HG02623 (cell line): ENCODE measurements around the gene B3GNT5.
"Not testable (repeated sequence)": the region's sequence is repeated elsewhere in the genome, so short reads cannot be mapped to it uniquely, and the experiment has no call there.

ENCODE experiments used
- ATAC-seq: cut with Tn5 transposase; IDR thresholded peaks from one replicate; pipeline ENCODE4 v1.9.1; 2021; ENCODE audit warnings: moderate library complexity; ENCODE audit not compliant: unreplicated experiment

Gene B3GNT5

DNA sequence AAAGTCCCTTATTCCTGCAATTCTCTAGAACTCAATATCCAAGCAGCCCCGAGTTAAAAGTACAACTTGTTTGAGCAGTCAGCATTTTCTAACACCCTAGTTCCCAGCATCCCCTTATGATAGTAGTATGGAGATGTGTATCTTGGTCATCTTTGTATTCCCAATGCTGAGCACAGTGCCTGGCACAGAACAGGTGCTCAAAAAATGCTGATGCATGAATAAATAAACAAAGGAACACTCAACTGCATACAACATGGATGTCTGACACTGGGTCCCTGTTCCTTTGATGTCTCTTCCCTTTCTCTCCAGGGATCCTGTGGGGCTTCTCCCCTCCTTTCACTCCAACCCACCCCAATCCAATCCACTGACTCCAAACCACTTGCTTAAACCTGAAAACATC is 23.9 kb upstream of the B3GNT5 start:
- no peak for ATAC-seq

DNA sequence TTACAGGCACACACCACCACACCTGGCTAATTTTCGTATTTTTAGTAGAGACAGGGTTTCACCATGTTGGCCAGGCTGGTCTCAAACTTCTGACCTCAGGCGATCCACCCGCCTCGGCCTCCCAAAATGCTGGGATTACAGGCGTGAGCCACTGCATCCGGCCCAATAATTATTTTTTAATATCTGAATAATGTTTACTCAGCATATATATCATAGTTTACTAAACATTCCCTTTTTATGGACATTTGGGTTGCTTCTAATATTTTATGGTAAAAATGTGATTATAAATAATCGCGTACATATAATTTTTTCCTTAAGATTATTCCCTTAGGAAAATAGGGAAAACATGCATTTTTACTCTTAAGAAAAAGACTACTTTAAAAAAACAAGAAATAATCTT is 22.8 kb upstream of the B3GNT5 start:
- not testable (repeated sequence) for ATAC-seq

DNA sequence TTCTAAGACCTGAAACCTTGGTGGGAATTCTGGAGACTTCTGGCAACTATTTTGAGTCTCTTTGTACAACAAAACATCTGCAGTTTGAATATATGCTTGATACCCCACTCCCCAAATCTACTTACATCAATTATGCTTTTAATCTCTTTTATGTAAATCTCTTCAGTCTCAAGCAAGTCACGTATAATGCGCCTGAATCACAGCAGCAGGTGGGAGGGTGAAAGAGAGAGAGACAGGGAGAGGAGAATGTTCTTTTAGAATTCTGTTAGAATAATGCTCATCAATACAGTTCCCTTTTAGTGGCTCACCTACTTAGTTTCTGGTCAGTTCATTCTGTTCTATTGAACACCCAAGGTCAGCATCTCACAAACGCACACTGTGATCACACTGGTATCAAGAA is 22.2 kb upstream of the B3GNT5 start:
- no peak for ATAC-seq

DNA sequence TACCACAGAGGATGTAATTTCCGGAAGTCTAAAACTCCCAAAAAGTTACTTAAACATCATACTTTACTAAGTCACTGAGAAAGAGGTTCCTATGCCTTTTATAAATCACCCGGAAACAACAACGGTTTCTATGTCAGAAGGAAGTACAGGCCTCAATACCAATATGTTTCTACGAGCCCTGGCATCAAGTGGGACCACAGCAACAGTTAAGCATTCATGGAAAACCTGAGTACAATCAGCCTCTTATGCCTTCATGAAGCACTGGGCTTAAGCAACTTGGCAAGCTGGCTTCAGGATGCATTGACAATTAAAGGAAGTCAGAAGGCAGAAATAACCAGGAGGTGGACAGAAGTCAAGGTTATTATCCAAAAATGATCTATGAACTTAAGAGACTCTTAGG is 19.1 kb upstream of the B3GNT5 start:
- ATAC-seq = no peak

DNA sequence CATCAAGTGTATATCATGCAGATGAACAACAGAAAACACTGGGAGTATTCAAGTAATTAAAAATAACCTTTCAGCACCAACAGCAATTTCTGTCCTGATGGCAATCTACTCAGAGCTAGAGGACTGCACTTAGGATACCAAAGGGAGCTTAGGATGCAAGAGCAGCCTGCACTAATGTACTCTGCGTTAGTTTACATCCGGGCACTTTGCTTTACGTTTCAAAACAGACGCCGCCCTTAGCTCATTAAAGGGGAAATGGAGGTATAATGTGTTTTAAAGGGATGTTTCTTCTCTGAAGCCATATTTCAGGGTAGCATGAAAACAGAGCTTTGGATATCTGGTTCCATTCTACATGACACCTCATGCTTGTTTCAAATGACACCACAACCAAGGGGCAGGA is 14.0 kb upstream of the B3GNT5 start:
- no peak for ATAC-seq

DNA sequence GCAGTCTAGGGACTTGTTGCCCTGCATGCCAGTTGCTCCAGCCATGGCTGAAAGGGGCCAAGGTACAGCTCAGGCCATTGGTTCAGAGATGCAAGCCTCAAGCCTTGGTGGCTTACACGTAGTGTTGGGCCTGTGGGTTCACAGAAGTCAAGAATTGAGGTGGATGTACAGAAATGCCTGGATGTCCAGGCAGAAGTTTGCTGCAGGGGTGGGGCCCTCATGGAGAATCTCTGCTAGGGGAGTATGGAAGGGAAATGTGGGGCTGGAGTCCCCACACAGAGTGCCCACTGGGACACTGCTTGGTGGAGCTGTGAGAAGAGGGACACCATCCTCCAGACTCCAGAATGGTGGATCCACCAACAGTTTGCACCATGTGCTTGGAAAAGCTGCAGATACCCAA is 10.6 kb upstream of the B3GNT5 start:
- no peak for ATAC-seq

DNA sequence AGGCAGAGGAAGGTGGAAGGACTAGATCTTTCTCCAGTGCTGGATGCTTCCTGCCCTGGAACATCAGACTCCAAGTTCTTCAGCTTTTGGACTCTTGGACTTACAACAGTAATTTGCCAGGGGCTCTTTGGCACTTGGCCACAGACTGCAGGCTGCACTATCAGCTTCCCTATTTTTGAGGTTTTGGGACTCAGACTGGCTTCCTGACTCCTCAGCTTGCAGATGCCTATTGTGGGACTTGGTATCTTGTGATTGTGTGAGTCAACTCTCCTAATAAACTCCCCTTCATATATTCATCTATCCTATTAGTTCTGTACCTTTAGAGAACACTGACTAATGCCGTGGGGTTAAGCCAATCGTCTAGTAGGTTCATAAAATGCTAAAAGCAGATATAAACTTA is 8.8 kb upstream of the B3GNT5 start:
- ATAC-seq = no peak

DNA sequence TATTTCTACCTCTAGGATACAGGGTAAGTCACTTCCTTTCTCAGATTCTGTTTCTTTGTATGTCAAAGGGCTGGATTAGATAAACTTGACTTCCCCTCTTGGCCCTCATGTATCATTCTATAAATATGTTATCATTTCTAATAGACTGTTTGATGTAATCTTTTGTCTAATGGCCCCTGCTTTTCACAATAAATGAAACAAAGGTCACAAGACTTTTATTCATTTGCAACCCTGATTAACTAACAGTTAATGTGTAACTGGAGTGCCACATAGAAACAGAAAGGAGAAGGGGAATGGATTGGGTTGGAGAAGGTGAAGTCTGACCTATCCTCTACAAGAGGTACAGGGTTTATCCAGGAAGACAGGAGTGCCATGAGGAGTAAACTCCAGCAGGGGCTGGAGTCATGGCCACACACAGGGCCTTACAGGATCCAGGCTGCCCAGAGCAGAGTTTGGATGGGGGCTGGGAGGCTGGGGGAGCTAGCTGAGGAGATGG is 8.0 kb upstream of the B3GNT5 start:
- no peak for ATAC-seq

DNA sequence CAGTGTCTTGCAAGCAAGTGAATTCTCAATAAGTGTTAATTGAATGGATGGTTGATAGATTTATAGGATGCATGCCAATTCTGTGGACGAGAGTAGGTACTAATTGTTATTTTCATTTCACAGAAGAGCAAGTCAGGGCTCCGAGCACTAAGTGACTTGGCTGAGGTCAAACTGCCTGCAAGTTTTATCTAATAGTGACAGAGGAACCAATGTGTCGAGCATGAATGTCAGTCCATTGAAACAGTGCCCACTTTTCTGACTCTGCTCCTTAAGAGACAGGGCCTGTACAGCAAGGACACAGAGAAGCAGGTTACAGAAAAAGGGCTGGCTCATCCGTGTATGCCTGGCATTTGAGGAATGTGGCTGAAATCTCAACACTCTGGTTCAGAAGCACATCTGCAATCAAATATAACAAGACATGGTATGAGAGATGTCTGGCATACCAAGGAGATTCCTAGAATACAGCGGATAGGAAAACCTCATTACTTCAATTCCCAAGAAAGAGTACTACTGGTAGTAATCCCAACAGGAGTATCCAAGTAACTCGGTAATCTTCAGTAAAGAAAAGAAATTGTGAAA is 6.0 kb upstream of the B3GNT5 start:
- no peak for ATAC-seq

DNA sequence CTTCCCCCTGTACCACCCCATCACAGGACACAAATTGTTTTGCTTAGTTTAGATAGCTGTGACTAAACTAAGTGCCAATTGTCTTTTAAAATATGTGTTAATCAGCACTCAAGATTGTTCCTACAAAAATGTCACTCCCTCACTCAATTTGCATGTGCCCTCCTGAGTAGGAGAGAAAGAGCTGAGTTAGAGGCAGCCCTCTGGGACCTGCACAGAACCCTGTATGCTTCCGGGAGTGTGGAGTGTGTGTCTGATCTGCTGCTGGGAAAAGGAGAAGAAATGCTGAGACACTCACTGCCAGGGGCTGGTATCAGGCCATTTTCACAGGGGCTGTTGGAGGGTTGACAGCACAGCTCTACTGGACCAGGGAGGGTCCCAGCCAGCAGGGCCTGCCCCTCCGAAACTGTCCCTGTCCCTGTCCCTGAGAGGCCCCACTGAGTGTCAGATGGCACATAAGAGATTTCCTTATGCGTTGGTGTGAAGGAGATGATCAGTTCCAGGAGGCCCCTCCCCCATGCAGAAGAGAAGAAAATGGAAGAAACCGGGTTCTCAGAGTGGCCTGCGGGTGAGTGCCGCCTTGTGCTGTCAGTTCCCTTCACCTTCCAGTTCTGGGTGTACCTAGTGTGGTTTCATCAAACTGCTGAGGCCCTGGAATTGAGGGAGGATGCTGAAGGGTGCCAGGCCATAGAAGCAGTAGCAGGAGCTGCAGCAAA is 3.9 kb upstream of the B3GNT5 start:
- ATAC-seq = no peak

DNA sequence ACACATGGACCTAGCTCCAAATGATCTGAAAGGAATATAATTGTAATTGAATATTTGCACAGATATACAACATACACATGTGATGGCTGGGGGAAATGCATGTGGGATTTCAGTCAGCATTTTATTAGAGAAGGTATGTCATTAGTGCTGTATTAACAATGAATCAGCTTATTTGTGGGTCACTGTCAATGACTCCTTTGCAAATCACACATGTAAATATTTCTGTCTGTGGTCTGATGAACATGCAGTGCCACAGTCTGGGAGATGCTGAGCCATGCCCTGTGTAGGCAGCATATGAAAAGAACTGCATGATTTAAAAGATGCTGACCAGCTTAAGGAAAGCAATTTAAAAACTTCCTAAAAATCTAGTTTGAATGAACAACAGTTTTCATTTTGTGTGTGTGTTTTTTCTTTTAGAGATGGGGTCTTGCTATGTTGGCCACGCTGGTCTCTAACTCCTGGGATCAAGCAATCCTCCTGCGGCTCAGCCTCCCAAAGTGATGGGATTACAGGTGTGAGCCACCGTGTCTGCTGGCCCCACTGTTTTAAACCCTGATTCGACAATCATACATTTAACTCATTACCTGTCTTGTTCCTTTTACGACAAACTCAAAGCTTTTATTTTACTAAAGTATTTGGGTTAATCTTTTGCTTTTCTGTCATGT is 803 bp upstream of the B3GNT5 start:
- ATAC-seq = no peak

DNA sequence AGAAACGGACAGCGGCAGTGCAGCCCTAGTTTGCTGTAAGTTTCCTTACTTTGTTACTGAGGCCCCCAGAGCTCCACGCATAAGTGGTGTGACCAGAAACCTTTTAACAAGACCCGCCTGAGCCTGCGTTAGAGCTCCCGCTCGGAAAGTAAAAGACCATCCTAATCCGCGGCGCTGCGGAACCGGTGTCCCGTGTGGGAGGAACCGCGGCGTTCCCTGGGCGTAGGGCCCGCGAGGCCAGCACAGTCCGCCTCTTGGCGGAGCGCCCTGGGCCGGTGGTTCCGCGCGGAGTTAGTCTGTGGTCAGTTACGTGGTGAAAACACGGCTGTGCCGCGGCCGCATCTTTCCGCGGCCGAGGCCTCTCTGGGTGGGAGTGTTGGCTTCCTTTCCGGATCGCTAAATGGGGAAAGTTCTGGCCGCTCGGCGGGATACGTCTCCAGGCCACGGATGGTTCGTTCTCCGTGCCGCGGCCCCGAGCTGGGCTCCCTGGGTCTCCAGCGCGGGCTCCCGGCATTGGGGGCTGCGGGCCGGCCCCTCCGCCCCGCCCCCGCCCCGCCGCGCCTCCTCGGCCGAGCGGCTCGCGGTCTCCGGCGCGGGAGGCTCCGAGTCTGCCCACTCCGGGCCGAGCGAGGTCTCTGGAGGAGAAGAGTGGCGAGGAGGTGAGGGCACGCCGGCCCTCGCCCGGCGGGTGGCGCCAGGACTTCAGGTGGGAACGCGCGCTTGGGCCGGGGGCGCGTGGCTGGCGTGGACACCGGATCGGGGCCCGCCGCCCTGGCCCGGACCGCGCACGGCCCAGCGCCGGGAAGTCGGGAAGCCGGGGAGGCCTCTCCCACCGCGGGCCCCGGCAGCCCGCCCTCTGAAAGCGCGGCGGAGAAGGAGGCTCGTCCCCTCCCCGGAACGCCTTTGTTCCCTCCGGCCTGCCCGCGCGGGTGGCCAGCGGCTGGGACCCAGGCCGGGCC is 754 bp downstream of the B3GNT5 start:
- ATAC-seq = no peak

DNA sequence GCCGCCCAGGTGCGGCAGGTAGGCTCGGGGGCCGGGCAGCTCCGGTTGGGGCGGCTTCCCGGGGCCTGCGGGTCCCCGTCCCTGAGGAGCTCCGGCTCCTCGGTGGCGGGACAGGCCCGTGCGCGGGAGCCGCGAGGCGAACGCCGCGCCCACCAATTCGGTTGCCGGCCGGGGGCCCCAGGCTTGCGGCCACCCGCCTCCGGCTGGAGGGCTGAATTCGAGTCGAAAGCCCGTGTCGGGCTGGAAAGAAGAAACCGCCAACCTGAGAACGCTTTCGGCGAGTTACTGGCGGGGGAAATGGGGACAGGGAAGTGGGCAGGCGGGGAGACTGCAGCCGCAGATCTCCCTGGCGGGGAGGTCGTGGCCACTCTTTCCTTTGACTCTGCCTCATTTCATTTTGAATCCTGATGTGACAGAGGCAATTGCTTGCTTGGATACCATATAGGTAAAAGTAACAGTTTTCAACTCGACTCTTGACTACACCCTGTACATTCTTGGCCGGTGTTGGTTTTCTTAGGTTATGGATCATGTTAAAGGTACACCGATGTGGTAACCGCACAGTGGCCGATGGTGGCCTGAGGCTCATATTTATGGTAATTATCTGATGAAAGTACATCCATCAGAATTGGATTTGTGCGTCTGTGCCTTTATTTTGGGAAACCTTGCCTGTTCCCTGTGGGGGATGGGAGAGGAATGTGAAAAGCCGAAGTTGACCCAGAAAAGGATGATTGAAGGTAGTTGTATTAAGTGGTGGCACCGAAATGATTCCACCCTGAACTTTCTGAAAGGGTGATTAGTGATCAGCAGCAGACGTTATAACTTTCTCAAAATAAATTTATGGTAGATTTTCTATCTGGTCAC is 1.7 kb downstream of the B3GNT5 start:
- ATAC-seq = no peak

DNA sequence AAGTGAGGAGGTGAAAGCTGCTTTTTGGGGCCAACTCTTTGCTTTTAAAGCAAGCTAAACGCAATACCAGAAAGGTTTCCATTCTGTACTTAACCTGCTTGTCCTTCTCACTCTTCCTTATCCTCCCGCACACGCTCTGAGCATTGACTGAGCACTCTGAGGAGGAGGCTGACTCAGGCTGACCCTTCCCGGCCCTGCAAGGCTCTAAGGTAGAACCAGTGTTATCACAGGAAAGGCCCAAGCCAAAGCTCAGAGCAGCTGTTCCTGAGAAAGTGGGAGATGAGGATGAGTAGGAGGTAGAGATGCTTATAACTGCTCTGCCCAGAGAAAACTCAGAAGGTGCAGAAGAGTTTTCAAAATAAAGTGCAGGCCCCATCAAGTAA is 2.3 kb downstream of the B3GNT5 start:
- ATAC-seq = no peak

DNA sequence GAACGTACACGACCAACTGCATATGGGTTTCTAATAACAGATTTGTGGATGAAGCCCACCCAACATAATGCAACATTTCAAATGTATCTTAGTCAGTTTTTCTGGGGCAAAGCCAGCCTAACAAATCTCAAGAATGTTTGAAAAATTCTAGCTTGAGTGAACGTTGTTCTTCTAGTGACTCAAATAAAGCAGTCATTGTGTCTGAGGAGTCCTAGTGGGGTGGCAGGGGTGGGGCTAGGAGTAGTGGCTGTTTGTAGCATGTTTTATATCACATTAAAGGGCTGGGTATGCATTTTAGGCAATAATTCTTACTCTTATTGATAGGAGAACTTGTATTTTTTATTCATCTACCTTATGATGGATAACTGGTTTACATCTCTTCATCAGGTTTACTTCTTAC is 6.0 kb downstream of the B3GNT5 start:
- no peak for ATAC-seq

DNA sequence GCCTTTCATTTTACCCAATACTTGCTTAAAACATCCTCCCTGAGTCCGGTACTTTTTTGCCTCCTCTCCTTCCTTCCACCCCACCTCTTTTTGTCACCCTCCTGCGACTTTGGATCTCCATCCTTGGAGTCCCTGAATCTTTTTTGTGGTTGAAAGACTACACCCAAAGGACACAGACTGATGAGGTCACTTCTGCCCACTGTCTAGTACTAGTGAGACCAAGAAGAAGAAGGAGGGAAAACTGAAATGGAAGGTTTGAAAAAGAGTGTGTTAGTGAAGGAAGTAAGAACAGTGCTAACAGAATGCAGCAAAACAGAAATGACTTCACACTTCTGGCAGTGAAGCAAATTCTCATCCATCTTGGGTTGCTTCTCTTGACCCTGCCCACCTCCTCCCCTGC is 6.6 kb downstream of the B3GNT5 start:
- no peak for ATAC-seq

DNA sequence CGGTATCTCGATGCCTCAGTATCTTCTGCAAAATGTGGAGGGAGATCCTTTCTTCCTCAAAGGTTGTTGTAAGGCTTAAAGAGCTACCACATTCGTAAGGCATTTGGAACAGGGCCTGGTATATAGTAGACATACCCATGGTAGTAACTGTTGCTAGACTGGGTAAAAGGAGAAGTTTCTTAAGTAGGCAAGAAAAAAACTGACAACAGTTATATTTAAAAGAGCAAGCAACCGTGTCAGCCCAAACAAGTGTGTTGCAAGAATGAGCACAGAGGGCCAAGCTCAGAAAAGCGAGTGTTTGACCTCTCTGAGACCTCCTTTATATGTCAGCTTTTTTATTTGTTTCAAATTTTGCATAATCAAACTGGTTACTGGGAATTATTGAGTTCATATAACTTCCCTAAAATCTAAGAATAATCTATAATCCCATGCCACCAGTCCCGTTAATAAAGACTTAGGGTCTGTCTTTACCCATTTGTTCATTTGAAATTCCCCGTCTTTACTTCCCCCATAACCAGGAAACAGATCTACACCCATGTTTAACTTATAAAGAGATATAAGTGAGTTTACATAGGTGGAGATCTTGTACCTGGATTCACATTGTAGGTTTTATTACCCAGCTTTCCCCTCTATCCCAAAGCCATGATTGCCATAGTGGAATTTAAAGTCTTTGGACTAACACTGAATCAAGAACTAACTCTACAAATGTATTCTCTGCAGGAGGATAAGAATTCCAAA is 7.3 kb downstream of the B3GNT5 start:
- ATAC-seq = no peak

DNA sequence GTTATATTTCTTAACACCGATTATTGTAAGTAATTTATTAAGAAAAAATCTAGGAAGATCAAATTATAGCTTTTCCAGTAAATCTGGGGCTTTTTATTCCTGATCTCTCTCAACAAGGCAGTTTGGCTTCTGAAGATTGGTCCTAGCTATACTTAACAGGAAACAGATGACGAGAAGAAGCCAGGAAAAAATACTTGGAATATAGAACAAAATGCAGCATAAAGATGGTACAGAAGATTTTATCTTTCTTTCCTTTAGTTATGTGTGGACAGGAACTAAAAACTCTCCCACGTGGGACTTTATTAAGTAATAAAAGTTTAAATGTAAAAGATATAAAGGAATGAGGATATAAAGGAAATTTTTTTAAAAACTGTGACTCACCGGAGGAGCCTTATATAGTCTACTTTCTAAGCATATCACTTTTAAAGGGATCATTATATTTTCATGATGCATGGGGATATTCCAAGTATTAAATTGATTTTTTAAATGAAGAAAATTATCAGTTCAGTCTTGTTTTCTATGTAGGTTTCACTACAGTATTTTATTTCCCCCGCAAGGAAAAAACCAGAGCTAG is 8.2 kb downstream of the B3GNT5 start:
- no peak for ATAC-seq

DNA sequence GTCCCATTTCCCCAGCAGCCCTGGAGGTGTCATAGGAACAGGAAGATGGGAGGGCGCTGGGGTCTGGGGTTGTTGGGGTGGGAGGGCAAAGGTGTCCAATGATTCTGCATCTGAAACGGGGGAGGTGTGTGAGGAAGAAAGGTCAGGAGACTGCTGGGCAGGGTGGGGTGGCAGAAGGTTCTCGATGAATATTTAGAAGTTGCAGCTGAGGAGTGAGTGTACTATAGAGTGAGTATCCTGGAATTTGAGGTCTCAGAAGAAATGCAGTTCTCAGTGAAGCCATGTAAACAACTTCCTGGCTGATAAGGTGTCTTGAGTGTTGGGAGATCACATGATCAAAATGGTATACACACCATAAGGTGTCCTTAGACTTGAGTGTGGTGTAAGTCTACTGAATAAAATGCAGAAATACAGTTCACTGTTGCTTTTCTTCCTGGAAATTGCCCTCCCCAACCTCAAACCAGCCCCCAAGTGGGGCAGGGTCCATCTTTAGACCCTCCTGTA is 9.9 kb downstream of the B3GNT5 start:
- ATAC-seq = no peak
